ENCODE data around the gene BICD2.

The BICD2 gene

GRCh38 chr9:92721548-92721947, 43.1 kb downstream of the BICD2 start:
- Histone ChIP-seq H3K27me3 (ENCODE audit: control insufficient read depth, insufficient read depth, low read length) (no peaks in the 10 kb centered on the region), H3K9ac (ENCODE audit: low read depth, low read length) (no peak overlapping the region), H3K4me3 (ENCODE audit: low read depth, low read length) (no peak overlapping the region), H3K9me3 (ENCODE audit: control insufficient read depth, insufficient read depth, low read length) (no peaks in the 10 kb centered on the region), H3K36me3 (ENCODE audit: control insufficient read depth, insufficient read depth, low read length) (peaks cover 60% of the 10 kb centered on the region), H3K4me1 (ENCODE audit: control insufficient read depth, insufficient read depth, low read length) (no peaks in the 10 kb centered on the region)

DNA sequence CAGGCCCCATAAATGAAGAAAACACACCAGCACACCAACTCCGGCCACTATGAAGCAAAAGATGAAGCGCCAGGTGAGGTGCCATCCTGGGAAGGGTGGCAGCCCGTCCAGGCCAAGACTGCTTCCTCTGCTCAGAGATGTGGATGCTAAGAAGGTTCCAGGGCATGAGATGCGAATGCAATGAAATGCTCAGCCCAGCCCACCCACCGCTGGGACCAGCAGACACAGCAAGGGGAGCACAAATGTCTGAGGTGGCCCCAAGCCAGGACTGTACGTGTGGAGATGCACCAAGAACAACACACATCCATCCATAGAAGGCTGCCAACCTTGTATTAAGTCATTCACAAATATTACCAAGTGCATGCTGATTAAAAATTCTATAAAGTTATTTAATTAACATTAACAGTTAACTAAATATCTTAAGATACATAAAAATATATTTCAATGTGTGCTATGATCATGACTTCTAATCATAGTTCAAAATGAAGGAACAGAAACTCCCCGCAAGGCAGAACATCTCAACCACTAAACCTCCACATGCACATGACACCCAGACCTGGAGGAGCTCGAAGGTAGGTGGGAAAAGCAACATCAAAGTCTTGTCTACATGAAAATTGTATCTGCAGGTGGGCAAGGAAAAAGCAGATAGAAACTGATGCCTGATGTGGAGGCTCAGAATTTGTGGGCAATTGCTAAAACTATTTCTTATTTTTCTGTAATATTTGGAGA, 43.7 kb downstream of the BICD2 start:
- Histone ChIP-seq H3K9me3 (ENCODE audit: control insufficient read depth, insufficient read depth, low read length) (no peaks in the 10 kb centered on the region), H3K4me1 (ENCODE audit: control insufficient read depth, insufficient read depth, low read length) (no peaks in the 10 kb centered on the region), H3K27me3 (ENCODE audit: control insufficient read depth, insufficient read depth, low read length) (no peaks in the 10 kb centered on the region), H3K9ac (ENCODE audit: low read depth, low read length) (no peak overlapping the region), H3K4me3 (ENCODE audit: low read depth, low read length) (no peak overlapping the region), H3K36me3 (ENCODE audit: control insufficient read depth, insufficient read depth, low read length) (peaks cover 59% of the 10 kb centered on the region)

- Histone ChIP-seq H3K4me3 (ENCODE audit: low read depth, low read length) (no peak overlapping the region), H3K27me3 (ENCODE audit: control insufficient read depth, insufficient read depth, low read length) (no peaks in the 10 kb centered on the region), H3K36me3 (ENCODE audit: control insufficient read depth, insufficient read depth, low read length) (peaks cover 66% of the 10 kb centered on the region), H3K9ac (ENCODE audit: low read depth, low read length) (no peak overlapping the region), H3K9me3 (ENCODE audit: control insufficient read depth, insufficient read depth, low read length) (no peaks in the 10 kb centered on the region), H3K4me1 (ENCODE audit: control insufficient read depth, insufficient read depth, low read length) (no peaks in the 10 kb centered on the region)
These were observed 44.3 kb downstream of the BICD2 start for GRCh38 chr9:92720209-92720765.

DNA sequence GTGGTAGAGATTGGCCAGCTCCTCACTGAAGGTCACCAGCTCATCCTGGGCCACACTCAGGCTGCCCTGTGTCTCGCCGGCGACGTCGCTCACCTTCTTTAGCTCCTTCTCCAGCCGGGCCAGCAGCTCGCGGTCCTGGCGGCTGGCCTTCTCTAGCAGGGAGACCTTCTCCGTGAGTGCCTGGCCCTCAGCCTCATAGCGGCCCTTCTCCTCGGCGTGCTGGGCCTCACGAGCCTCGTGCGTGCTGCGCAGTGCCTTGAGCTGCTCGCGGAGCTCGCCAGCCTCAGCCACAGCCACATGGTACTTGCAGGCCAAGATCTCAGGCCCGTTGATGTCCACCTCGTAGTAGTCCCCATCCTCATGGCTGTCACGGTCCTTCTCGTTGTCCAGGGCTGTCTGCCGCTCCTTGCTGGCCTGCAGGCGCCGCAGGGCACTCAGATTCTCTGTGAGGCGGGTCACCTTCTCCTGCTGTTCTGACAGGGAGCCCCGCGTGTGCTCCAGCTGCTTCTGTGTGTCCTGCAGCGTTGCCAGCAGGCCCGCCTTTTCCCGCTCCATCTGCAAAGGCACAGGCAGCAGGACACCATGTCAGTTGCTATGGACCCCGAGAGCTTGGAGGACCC, 45.5 kb downstream of the BICD2 start:
- no peaks in the 10 kb centered on the region for H3K27me3 ChIP-seq (ENCODE audit: control insufficient read depth, insufficient read depth, low read length)
- no peaks in the 10 kb centered on the region for H3K9me3 ChIP-seq (ENCODE audit: control insufficient read depth, insufficient read depth, low read length)
- H3K36me3 ChIP-seq (ENCODE audit: control insufficient read depth, insufficient read depth, low read length): peaks cover 77% of the 10 kb centered on the region
- no peaks in the 10 kb centered on the region for H3K4me1 ChIP-seq (ENCODE audit: control insufficient read depth, insufficient read depth, low read length)
- no peak overlapping the region for H3K9ac ChIP-seq (ENCODE audit: low read depth, low read length)
- H3K4me3 ChIP-seq (ENCODE audit: low read depth, low read length): no peak overlapping the region

DNA sequence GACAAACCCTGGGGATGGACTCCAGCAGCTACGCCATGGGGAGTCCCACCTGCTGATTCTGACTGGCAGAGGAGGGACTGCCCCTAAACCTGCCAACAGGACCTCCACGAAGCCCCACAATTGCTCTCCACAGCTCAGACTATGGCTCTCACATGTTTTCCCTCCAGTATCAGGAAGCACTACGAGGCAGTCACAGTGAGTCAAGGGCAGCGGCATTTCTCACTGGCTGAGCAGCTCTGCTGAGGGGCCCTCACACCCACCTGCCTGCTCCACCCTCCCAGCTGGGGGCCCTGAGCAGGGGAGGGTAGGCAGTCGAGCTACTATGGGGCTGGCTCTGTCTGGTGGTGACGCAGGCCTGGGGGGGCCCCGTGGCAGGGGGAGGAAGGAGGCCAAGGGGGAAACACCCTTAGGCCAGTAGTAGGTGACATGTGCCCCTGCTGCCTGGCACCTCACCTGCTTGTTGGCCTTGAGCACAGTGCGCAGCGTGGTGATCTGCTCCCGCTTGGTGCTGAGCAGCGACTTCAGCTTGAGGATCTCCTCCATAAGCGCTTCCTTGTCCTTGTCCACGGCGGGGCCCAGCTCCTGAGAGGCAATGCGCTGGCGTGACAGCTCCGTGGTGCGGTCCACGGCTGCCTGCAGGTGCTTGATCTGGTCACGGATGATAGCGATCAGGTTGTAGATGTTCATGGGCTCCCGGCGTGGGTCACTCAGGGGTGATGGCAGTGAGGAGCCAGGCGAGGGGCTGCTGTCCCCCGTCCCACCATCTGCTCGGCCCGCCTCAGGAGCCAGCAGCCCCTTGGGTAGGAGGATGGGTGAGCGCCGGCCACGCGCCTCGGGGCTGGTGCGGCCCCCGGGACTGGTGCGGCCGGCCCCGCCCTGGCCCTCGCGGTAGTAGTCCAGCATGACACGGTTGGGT, 46.3 kb downstream of the BICD2 start:
- Histone ChIP-seq H3K9ac (ENCODE audit: low read depth, low read length) (no peak overlapping the region), H3K36me3 (ENCODE audit: control insufficient read depth, insufficient read depth, low read length) (peaks cover 83% of the 10 kb centered on the region), H3K27me3 (ENCODE audit: control insufficient read depth, insufficient read depth, low read length) (no peaks in the 10 kb centered on the region), H3K4me1 (ENCODE audit: control insufficient read depth, insufficient read depth, low read length) (no peaks in the 10 kb centered on the region), H3K9me3 (ENCODE audit: control insufficient read depth, insufficient read depth, low read length) (no peaks in the 10 kb centered on the region), H3K4me3 (ENCODE audit: low read depth, low read length) (no peak overlapping the region)

- Histone ChIP-seq H3K36me3 (ENCODE audit: control insufficient read depth, insufficient read depth, low read length) (peaks cover 82% of the 10 kb centered on the region), H3K4me1 (ENCODE audit: control insufficient read depth, insufficient read depth, low read length) (no peaks in the 10 kb centered on the region), H3K4me3 (ENCODE audit: low read depth, low read length) (no peak overlapping the region), H3K9me3 (ENCODE audit: control insufficient read depth, insufficient read depth, low read length) (no peaks in the 10 kb centered on the region), H3K27me3 (ENCODE audit: control insufficient read depth, insufficient read depth, low read length) (no peaks in the 10 kb centered on the region), H3K9ac (ENCODE audit: low read depth, low read length) (no peak overlapping the region)
These were observed 47.2 kb downstream of the BICD2 start for GRCh38 chr9:92717201-92718085.

DNA sequence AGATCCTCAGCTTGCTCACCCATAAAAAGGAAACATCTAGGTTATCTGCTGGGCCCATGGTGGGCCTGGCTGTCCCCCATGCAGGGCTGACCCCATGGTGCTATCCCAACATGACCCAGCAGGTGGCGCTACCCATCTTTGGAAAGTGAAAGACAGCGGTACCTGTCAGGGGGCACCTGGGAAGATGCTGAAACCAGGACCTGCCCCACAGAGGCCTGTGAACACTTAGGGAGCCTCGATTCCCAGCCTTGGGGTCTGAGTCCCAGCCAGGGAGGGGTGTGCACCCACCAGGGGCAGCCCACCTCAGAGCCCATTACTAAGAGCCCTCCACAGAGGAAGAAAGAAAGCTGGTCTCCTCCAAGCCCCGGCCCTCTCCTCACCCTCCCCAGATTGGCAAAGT, 48.1 kb downstream of the BICD2 start:
- Histone ChIP-seq H3K4me3 (ENCODE audit: low read depth, low read length) (no peak overlapping the region), H3K9ac (ENCODE audit: low read depth, low read length) (no peak overlapping the region), H3K36me3 (ENCODE audit: control insufficient read depth, insufficient read depth, low read length) (peaks cover 74% of the 10 kb centered on the region), H3K4me1 (ENCODE audit: control insufficient read depth, insufficient read depth, low read length) (no peaks in the 10 kb centered on the region), H3K27me3 (ENCODE audit: control insufficient read depth, insufficient read depth, low read length) (no peaks in the 10 kb centered on the region), H3K9me3 (ENCODE audit: control insufficient read depth, insufficient read depth, low read length) (no peaks in the 10 kb centered on the region)

DNA sequence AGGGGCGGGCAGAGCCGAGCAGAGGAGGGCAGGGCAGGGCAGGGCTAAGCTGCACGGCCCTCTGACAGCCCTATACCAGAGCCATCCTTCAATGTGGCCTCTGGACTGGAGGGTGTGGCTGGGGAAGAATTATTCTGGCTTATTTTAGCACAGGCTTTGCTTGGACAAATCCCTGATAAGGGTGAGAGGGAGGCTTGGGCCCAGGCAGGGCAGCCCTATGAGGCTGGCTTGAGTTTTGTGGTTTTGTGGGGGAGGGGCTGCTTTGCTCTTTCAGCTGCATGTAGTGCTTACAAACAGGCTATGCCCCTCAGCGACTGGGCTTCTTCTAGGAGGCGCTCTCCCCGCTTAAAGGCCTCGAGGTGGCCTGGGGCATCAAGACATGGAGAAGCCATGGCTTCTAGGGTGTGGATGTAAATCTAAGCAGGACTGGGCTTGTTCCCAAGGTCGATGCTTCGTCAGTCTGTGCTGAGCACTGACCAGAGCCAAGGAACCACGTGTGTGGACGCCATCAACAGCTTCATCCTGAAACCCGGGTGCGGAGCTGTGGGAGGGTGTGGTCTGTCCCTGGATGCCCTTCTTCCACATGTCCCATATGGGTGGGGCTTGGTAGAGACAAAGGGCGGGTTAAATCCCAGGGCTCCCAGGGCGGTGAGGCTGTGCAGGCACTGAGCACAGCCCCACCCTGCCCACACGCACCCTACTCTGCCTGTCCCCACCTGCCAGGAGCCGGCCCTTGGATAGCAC, 49.0 kb downstream of the BICD2 start:
- Histone ChIP-seq H3K9ac (ENCODE audit: low read depth, low read length) (no peak overlapping the region), H3K4me3 (ENCODE audit: low read depth, low read length) (no peak overlapping the region), H3K9me3 (ENCODE audit: control insufficient read depth, insufficient read depth, low read length) (no peaks in the 10 kb centered on the region), H3K27me3 (ENCODE audit: control insufficient read depth, insufficient read depth, low read length) (no peaks in the 10 kb centered on the region), H3K4me1 (ENCODE audit: control insufficient read depth, insufficient read depth, low read length) (no peaks in the 10 kb centered on the region), H3K36me3 (ENCODE audit: control insufficient read depth, insufficient read depth, low read length) (peaks cover 72% of the 10 kb centered on the region)

- Histone ChIP-seq H3K27me3 (ENCODE audit: control insufficient read depth, insufficient read depth, low read length) (no peaks in the 10 kb centered on the region), H3K36me3 (ENCODE audit: control insufficient read depth, insufficient read depth, low read length) (peaks cover 65% of the 10 kb centered on the region), H3K9me3 (ENCODE audit: control insufficient read depth, insufficient read depth, low read length) (no peaks in the 10 kb centered on the region), H3K4me1 (ENCODE audit: control insufficient read depth, insufficient read depth, low read length) (no peaks in the 10 kb centered on the region), H3K9ac (ENCODE audit: low read depth, low read length) (no peak overlapping the region), H3K4me3 (ENCODE audit: low read depth, low read length) (no peak overlapping the region)
These were observed 49.7 kb downstream of the BICD2 start for GRCh38 chr9:92714787-92715487.

GRCh38 chr9:92714016-92714415, 50.6 kb downstream of the BICD2 start:
- H3K9me3 ChIP-seq (ENCODE audit: control insufficient read depth, insufficient read depth, low read length): no peaks in the 10 kb centered on the region
- no peaks in the 10 kb centered on the region for H3K27me3 ChIP-seq (ENCODE audit: control insufficient read depth, insufficient read depth, low read length)
- peaks cover 56% of the 10 kb centered on the region for H3K36me3 ChIP-seq (ENCODE audit: control insufficient read depth, insufficient read depth, low read length)
- no peak overlapping the region for H3K4me3 ChIP-seq (ENCODE audit: low read depth, low read length)
- no peaks in the 10 kb centered on the region for H3K4me1 ChIP-seq (ENCODE audit: control insufficient read depth, insufficient read depth, low read length)
- H3K9ac ChIP-seq (ENCODE audit: low read depth, low read length): no peak overlapping the region
